HFFc6 (cell line): ENCODE results near the gene ADA. TPM values are rescaled to one million over a fixed set of nuclear protein-coding genes. Genes with fewer than 3 reads are reported as not detected.

Source experiments
- DNase-seq: peaks from one replicate; pipeline ENCODE4 v3.0.0-alpha.2; 2018
- H3K27ac Mint-ChIP-seq: 2 replicates; pipeline ENCODE4 v1.8.0; 2020; ENCODE audit warnings: mild to moderate bottlenecking, mixed read lengths
- H3K27me3 Mint-ChIP-seq: 2 replicates; pipeline ENCODE4 v1.8.0; 2021; ENCODE audit warnings: mild to moderate bottlenecking, moderate library complexity, mixed read lengths; ENCODE audit not compliant: insufficient read depth
- H3K36me3 Mint-ChIP-seq: 2 replicates; pipeline ENCODE4 v1.8.0; 2021; ENCODE audit warnings: low read depth, mixed read lengths
- H3K4me1 Mint-ChIP-seq: 2 replicates; pipeline ENCODE4 v1.8.0; 2020; ENCODE audit warnings: low read depth, mixed read lengths
- H3K4me3 Mint-ChIP-seq: 2 replicates; pipeline ENCODE4 v1.8.0; 2020; ENCODE audit warnings: mild to moderate bottlenecking, moderate library complexity, mixed read lengths
- H3K9me3 Mint-ChIP-seq: 2 replicates; pipeline ENCODE4 v1.8.0; 2020; ENCODE audit warnings: mild to moderate bottlenecking, mixed read lengths
- total RNA-seq, 6 experiments: library from RNA; stranded (reverse); fragmentation: NEBNext Ultra II Directional; extraction: Animal tissue kit (Norgen Biotek cat#: 25700); gene quantifications; 2 replicates in 1 of 6; 3 replicates in 5 of 6; pipeline ENCODE4 v1.2.3, GENCODE V29; 2021
- TF ChIP-seq, protein P1 (sequence below): fragments of 200-600 bp; sonication (generic); IDR thresholded peaks from 2 replicates; pipeline ENCODE4 v1.5.0; 2021; ENCODE audit warnings: antibody characterized with exemption, mild to moderate bottlenecking

Gene ADA
- total RNA-seq, 6 experiments from 2014 or later, result 11.0 to 15.9 (median 12.7) TPM

DNA sequence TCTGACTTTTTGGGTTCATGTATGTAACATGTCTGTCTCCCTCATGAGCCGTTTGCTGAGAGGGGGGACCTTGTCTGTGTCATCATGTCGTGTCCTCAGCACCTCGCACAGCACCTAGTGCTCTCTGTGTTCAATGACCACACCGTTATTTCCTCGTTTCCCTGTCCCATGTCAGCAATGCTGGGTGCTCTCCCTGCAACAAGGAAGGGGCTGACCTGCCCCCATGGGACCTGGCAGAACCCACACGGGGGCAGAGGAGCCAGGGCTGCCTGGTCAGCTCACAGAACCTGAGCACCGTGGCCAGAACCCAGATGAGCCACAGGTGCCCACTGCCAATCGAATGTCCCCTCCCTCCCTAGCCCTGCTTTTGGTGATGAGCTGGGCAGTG lies 7.3 kb downstream of the ADA start:
- Mint-ChIP-seq H3K27me3 (no peaks in the 10 kb centered on the region), H3K9me3 (peaks cover 4% of the 10 kb centered on the region; the same call in 1 of the 2 replicates), H3K36me3 (peaks cover 10% of the 10 kb centered on the region), H3K4me3 (no peak overlapping the region), H3K4me1 (peaks cover 66% of the 10 kb centered on the region), H3K27ac (peak overlapping the region; percentile 89)
- no peak for DNase-seq
- TF ChIP-seq, protein P1, sequence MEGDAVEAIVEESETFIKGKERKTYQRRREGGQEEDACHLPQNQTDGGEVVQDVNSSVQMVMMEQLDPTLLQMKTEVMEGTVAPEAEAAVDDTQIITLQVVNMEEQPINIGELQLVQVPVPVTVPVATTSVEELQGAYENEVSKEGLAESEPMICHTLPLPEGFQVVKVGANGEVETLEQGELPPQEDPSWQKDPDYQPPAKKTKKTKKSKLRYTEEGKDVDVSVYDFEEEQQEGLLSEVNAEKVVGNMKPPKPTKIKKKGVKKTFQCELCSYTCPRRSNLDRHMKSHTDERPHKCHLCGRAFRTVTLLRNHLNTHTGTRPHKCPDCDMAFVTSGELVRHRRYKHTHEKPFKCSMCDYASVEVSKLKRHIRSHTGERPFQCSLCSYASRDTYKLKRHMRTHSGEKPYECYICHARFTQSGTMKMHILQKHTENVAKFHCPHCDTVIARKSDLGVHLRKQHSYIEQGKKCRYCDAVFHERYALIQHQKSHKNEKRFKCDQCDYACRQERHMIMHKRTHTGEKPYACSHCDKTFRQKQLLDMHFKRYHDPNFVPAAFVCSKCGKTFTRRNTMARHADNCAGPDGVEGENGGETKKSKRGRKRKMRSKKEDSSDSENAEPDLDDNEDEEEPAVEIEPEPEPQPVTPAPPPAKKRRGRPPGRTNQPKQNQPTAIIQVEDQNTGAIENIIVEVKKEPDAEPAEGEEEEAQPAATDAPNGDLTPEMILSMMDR, result no peak

DNA sequence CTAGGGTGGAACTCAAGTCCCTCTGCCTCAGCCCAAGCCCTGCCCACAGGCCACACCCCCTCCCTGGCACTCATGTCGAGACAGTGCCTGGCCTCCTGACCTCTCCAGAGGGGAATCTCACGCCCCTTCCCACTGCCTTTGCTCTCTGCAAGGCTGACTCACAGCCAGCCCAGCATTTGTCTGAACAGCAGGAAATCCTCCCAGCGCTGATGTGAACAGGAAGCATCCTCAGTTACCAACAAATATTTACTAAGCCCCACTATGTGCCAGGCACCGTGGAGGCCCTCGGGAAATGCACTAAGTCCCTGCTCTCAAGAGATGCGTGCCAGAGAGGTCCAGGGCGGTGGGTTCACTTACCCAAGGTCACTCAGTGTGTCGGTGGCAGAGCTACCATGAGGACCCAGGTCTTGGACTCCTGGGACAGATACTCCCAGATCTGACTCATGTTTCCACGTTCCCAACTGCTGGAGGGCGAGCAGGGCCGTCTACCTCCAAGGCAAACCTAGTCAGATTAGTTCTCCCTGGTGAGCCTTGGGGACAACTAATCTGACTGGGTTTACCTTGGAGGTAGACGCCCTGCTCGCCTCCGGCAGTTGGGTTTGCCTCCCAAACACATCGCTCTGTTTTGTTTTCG lies 7.8 kb downstream of the ADA start:
- Mint-ChIP-seq H3K9me3 (peaks cover 4% of the 10 kb centered on the region; the same call in 1 of the 2 replicates), H3K27ac (peak overlapping the region; percentile 89), H3K36me3 (peaks cover 14% of the 10 kb centered on the region), H3K4me1 (peaks cover 63% of the 10 kb centered on the region), H3K4me3 (peak overlapping the region; percentile 50), H3K27me3 (no peaks in the 10 kb centered on the region)
- TF ChIP-seq, protein P1, result no peak
- peak; percentile 67 for DNase-seq

DNA sequence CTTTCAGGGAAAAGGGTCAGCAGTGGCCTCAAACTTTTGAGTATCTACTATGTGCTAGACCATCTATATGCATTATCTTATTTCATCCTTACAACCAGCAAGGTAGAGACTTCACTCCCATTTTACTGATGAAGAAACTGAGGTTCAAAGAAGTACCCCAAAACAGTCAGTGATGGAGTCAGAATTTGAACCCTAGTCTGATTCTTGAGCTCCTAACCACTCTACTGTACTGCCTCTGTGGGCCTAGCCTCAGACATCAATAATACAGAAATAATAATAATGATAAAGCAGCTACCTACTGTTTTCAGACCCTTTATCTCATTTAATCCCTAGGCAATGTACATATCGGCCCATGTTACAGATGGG lies 8.4 kb downstream of the ADA start:
- H3K9me3 Mint-ChIP-seq, result peaks cover 4% of the 10 kb centered on the region; the same call in 1 of the 2 replicates
- no peaks in the 10 kb centered on the region; the same call in 1 of the 2 replicates for H3K27me3 Mint-ChIP-seq
- TF ChIP-seq, protein P1, result 0 out of 2 replicates have a peak, but pooled peaks have one; percentile 5
- peaks cover 14% of the 10 kb centered on the region for H3K36me3 Mint-ChIP-seq
- peak overlapping the region; percentile 89 for H3K27ac Mint-ChIP-seq
- H3K4me3 Mint-ChIP-seq, result peak overlapping the region; percentile 61
- DNase-seq, result no peak
- peaks cover 63% of the 10 kb centered on the region for H3K4me1 Mint-ChIP-seq

DNA sequence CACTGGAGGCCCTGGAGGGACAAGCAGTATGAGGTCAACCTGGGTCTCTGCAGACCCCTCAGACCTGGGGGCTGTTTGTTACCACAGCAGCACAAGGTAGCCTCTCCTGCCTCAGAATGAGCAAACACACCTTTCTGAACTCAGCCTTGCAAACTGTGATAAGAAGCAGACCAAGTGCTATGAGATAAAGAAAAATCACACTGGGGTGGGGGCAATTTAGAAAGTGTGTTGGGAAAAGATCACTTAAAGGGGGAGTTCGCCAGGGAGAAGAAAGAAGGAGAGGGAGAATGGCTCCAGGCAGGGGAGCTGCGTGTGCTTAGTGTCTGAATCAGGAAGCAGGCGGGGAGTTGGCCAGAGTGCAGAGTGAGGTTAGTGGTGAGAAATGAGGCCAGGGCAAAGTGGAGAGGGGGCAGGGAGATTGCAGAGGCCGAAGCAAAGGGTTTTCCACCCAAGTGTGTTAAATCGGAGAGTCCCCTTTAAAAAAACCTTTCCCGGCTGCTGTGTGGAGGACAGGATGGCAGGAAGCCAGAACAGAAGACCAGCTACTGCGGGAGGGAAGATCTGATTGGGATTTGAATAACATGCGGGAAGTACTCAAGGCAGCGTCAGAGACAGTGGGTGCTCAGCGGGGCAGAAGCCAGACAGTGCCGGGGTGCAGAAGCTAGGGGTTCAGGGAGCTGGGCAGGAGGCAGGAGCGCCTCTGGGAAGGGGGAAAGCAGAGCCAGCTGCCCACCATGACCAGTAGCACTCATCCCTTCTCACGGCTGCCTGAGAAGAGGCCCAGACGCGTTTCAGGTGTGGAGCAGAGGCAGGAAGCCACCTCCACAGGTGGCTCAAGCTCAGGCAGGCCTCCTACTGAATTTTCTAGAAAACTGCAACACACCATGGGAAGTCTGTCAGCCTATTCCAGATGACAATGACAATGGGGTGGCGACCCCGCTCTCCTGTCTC lies 9.0 kb downstream of the ADA start:
- H3K4me1 Mint-ChIP-seq, result peaks cover 62% of the 10 kb centered on the region
- DNase-seq, result peak; percentile 84
- H3K27ac Mint-ChIP-seq, result peak overlapping the region; percentile 89
- H3K4me3 Mint-ChIP-seq, result peak overlapping the region; percentile 61
- no peaks in the 10 kb centered on the region; the same call in 1 of the 2 replicates for H3K27me3 Mint-ChIP-seq
- peaks cover 4% of the 10 kb centered on the region; the same call in 1 of the 2 replicates for H3K9me3 Mint-ChIP-seq
- H3K36me3 Mint-ChIP-seq, result peaks cover 14% of the 10 kb centered on the region
- TF ChIP-seq, protein P1, result no peak; the same call in 1 of the 2 replicates

DNA sequence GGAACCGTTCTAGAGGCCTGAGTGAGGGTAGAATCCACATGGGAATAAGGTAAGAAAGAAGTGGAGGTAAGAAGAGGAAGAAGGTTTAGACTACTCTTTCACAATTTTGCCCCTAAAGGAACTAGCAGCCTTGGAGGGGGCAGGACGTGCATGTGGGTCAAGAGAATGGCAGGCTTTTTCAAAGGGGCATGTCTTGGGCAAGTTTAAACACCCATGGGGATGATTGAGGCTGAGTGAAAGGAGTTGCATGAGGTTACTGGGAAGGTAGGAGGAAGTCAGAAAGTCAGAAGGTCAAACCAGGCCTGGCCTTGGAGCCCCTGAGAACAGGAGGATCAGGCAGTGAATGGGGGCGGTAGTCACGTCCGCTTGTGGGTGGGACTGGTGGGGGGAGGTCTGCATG lies 10.2 kb downstream of the ADA start:
- peaks cover 51% of the 10 kb centered on the region for H3K4me1 Mint-ChIP-seq

More for the DNA sequence above, 10.2 kb downstream of the ADA start:
- Mint-ChIP-seq H3K36me3 (peaks cover 14% of the 10 kb centered on the region), H3K27me3 (no peaks in the 10 kb centered on the region; the same call in 1 of the 2 replicates), H3K27ac (peak overlapping the region; percentile 89; the same call in 1 of the 2 replicates), H3K4me3 (no peak overlapping the region), H3K9me3 (peaks cover 4% of the 10 kb centered on the region; the same call in 1 of the 2 replicates)
- TF ChIP-seq, protein P1, result no peak
- no peak for DNase-seq
